PFSK-1 (cell line): Measurements from ENCODE around the gene PLEKHH1.

Experiments used
- POLR2AphosphoS5 ChIP-seq: IDR thresholded peaks from 2 replicates; pipeline ENCODE4 v1.6.1; 2012; ENCODE audit warnings: low read depth, mild to moderate bottlenecking, control low read depth, low read length, moderate library complexity
- REST ChIP-seq, 2 experiments: IDR thresholded peaks; 2 replicates each; pipeline versions ENCODE4 v1.6.1 to v1.8.0; 2011 to 2012; ENCODE audit warnings: low read depth in 2 of 2, low read length in 2 of 2, control low read depth in 1 of 2, inconsistent platforms in 1 of 2, mild to moderate bottlenecking in 1 of 2, moderate library complexity in 1 of 2; ENCODE audit not compliant: insufficient read depth in 1 of 2

- no peak for TF ChIP-seq REST (IDR thresholded peaks at IDR 0.05; ENCODE audit: insufficient read depth in 1 of 2, low read depth in 2 of 2, low read length in 2 of 2)
- no peak for TF ChIP-seq POLR2AphosphoS5
Observed at GRCh38 chr14:67514203-67514607, 18.9 kb upstream of the PLEKHH1 start.
